ENCODE data around the gene NCKAP1.
"Not testable (repeated sequence)": the region's sequence is repeated elsewhere in the genome, so short reads cannot be mapped to it uniquely, and the experiment has no call there.

Gene NCKAP1

GRCh38 chr2:183038341-183039300 lies at the start of gene NCKAP1:
NCKAP1 (minus strand) TSS chr2:183038457; CDS start chr2:183038099, 358 bp downstream.
- peak; percentile 70 for DNase-seq (ENCODE audit: low spot score)

GRCh38 chr2:183081911-183082310 lies 43.7 kb upstream of the NCKAP1 start:
- DNase-seq (ENCODE audit: low spot score), result no peak

GRCh38 chr2:183079139-183079775 lies 41.0 kb upstream of the NCKAP1 start:
- DNase-seq (ENCODE audit: low spot score), result peak; percentile 72

- peak; percentile 99 for DNase-seq (ENCODE audit: low spot score)
Measured at GRCh38 chr2:183078464-183079138, 40.3 kb upstream of the NCKAP1 start, which contains the start of gene DUSP19. DUSP19 (plus strand) TSS chr2:183078747; CDS start chr2:183078934, 187 bp downstream.

GRCh38 chr2:183078163-183078463 lies 39.9 kb upstream of the NCKAP1 start:
- no peak for DNase-seq (ENCODE audit: low spot score)

- no peak for DNase-seq (ENCODE audit: low spot score)
Measured at GRCh38 chr2:183072177-183072576, 33.9 kb upstream of the NCKAP1 start.

GRCh38 chr2:183070942-183071844 lies 32.9 kb upstream of the NCKAP1 start:
- peak; percentile 61 for DNase-seq (ENCODE audit: low spot score)

GRCh38 chr2:183069174-183069573 lies 30.9 kb upstream of the NCKAP1 start:
- DNase-seq (ENCODE audit: low spot score), result no peak

GRCh38 chr2:183068561-183068960 lies 30.3 kb upstream of the NCKAP1 start:
- no peak for DNase-seq (ENCODE audit: low spot score)

GRCh38 chr2:183063083-183063482 lies 24.8 kb upstream of the NCKAP1 start:
- DNase-seq (ENCODE audit: low spot score), result no peak

- DNase-seq (ENCODE audit: low spot score), result no peak
Measured at GRCh38 chr2:183060571-183061231, 22.4 kb upstream of the NCKAP1 start.

GRCh38 chr2:183059561-183059960 lies 21.3 kb upstream of the NCKAP1 start:
- DNase-seq (ENCODE audit: low spot score), result no peak

GRCh38 chr2:183057333-183057985 lies 19.2 kb upstream of the NCKAP1 start:
- no peak for DNase-seq (ENCODE audit: low spot score)

GRCh38 chr2:183049420-183049819 lies 11.2 kb upstream of the NCKAP1 start:
- DNase-seq (ENCODE audit: low spot score), result no peak

- DNase-seq (ENCODE audit: low spot score), result not testable (repeated sequence)
Measured at GRCh38 chr2:183047486-183048125, 9.3 kb upstream of the NCKAP1 start.

- not testable (repeated sequence) for DNase-seq (ENCODE audit: low spot score)
Measured at GRCh38 chr2:183043580-183043979, 5.3 kb upstream of the NCKAP1 start.

GRCh38 chr2:183040604-183041003 lies 2.3 kb upstream of the NCKAP1 start:
- no peak for DNase-seq (ENCODE audit: low spot score)

GRCh38 chr2:183037553-183038340 lies 510 bp downstream of the NCKAP1 start:
- DNase-seq (ENCODE audit: low spot score), result peak; percentile 34

GRCh38 chr2:183037074-183037552 lies 1.1 kb downstream of the NCKAP1 start:
- DNase-seq (ENCODE audit: low spot score), result peak; percentile 47

Data from cerebellar cortex (tissue), 1 donor.